ENCODE results near the gene PALD1. TPM values are rescaled to one million over a fixed set of nuclear protein-coding genes. Genes with fewer than 3 reads are reported as not detected.

The PALD1 gene
- total RNA-seq, 4 donors from 2014 or later: 6.2 to 12.1 (median 7.7) TPM

GRCh38 chr10:70474780-70475179 lies 3.8 kb upstream of the PALD1 start:
- TF ChIP-seq POLR2AphosphoS5 (IDR thresholded peaks at IDR 0.05) (no peak), CTCF (IDR thresholded peaks at IDR 0.05) (no peak), EP300 (IDR thresholded peaks at IDR 0.05) (no peak), POLR2A (IDR thresholded peaks at IDR 0.05) (no peak)
- Histone ChIP-seq H3K27me3 (peaks cover 8% of the 10 kb centered on the region), H3K9me3 (no peaks in the 10 kb centered on the region), H3K4me1 (peaks cover 24% of the 10 kb centered on the region), H3K4me3 (no peak overlapping the region), H3K27ac (no peak overlapping the region), H3K36me3 (no peaks in the 10 kb centered on the region)
- 86% methylated on average over 2 of the region's 2 CpGs for WGBS
- DNase-seq (ENCODE audit: low spot score in 2 of 2): no peak

- H3K27me3 ChIP-seq: peaks cover 8% of the 10 kb centered on the region
- no peak overlapping the region for H3K27ac ChIP-seq
- no peaks in the 10 kb centered on the region for H3K9me3 ChIP-seq
- TF ChIP-seq POLR2A (IDR thresholded peaks at IDR 0.05) (no peak), CTCF (IDR thresholded peaks at IDR 0.05) (no peak), EP300 (IDR thresholded peaks at IDR 0.05) (no peak), POLR2AphosphoS5 (IDR thresholded peaks at IDR 0.05) (no peak)
- DNase-seq (ENCODE audit: low spot score in 2 of 2): no peak
- no peaks in the 10 kb centered on the region for H3K36me3 ChIP-seq
- H3K4me1 ChIP-seq: peaks cover 31% of the 10 kb centered on the region
- 82% methylated on average over 8 of the region's 8 CpGs for WGBS
- H3K4me3 ChIP-seq: no peak overlapping the region
Measured at GRCh38 chr10:70475661-70476060, 2.9 kb upstream of the PALD1 start.

GRCh38 chr10:70476249-70477035 lies 2.1 kb upstream of the PALD1 start:
- no peak overlapping the region for H3K27ac ChIP-seq
- H3K9me3 ChIP-seq: no peaks in the 10 kb centered on the region
- WGBS: 67% methylated on average over 7 of the region's 7 CpGs
- peaks cover 8% of the 10 kb centered on the region for H3K27me3 ChIP-seq
- H3K4me1 ChIP-seq: peaks cover 39% of the 10 kb centered on the region
- no peak for TF ChIP-seq CTCF (IDR thresholded peaks at IDR 0.05)
- no peak for TF ChIP-seq POLR2AphosphoS5 (IDR thresholded peaks at IDR 0.05)
- no peak for TF ChIP-seq POLR2A (IDR thresholded peaks at IDR 0.05)
- no peak for TF ChIP-seq EP300 (IDR thresholded peaks at IDR 0.05)
- no peak overlapping the region for H3K4me3 ChIP-seq
- DNase-seq (ENCODE audit: low spot score in 2 of 2): peak in 1 of 2 donors; percentile 52
- no peaks in the 10 kb centered on the region for H3K36me3 ChIP-seq

GRCh38 chr10:70477661-70478162 lies 855 bp upstream of the PALD1 start:
- no peak for DNase-seq (ENCODE audit: low spot score in 2 of 2)
- Histone ChIP-seq H3K27me3 (peaks cover 4% of the 10 kb centered on the region), H3K9me3 (no peaks in the 10 kb centered on the region), H3K36me3 (no peaks in the 10 kb centered on the region), H3K4me1 (peaks cover 48% of the 10 kb centered on the region), H3K4me3 (peak overlapping the region; percentile 73), H3K27ac (no peak overlapping the region)
- TF ChIP-seq POLR2AphosphoS5 (IDR thresholded peaks at IDR 0.05) (no peak), CTCF (IDR thresholded peaks at IDR 0.05) (no peak), EP300 (IDR thresholded peaks at IDR 0.05) (no peak), POLR2A (IDR thresholded peaks at IDR 0.05) (no peak)
- 8% methylated on average over 20 of the region's 27 CpGs for WGBS

GRCh38 chr10:70479165-70479581 lies 606 bp downstream of the PALD1 start:
- TF ChIP-seq POLR2A (IDR thresholded peaks at IDR 0.05): no peak
- TF ChIP-seq CTCF (IDR thresholded peaks at IDR 0.05): no peak
- no peak for TF ChIP-seq EP300 (IDR thresholded peaks at IDR 0.05)
- no peak for TF ChIP-seq POLR2AphosphoS5 (IDR thresholded peaks at IDR 0.05)
- WGBS: 44% methylated on average over 11 of the region's 11 CpGs
- peak overlapping the region; percentile 73 for H3K4me3 ChIP-seq
- no peaks in the 10 kb centered on the region for H3K9me3 ChIP-seq
- H3K4me1 ChIP-seq: peaks cover 55% of the 10 kb centered on the region
- H3K27ac ChIP-seq: peak overlapping the region; percentile 70
- no peak for DNase-seq (ENCODE audit: low spot score in 2 of 2)
- H3K36me3 ChIP-seq: no peaks in the 10 kb centered on the region
- H3K27me3 ChIP-seq: no peaks in the 10 kb centered on the region

Measured in suprapubic skin (tissue), 4 donors.